ENCODE measurements around the gene TLE4.

Gene TLE4

DNA sequence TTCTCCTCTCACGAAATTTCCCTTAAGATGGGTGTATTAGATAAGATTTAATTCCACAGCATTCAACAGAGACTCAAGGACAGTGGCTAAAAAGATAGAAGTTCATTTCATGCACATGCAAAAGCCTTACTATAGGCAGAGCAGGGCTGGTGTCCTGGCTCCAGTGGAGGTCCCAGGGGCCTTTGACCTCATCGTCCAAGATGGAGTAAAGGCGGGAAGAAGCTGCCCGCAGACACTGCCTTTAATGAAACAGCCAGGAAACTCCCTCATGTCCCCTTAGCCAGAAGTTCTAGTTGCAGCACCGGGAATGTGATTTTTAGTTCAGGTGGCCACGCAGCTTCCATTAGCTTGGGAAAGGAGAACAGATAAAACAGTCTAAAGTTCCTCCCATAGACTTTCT lies 190.3 kb downstream of the TLE4 start:
- ATAC-seq (no peak), DNase-seq (ENCODE audit: low spot score in 2 of 2) (no peak)
- H3K36me3 Mint-ChIP-seq, result no peaks in the 10 kb centered on the region
- H3K4me1 Mint-ChIP-seq, result peaks cover 9% of the 10 kb centered on the region
- no peak overlapping the region for H3K27ac Mint-ChIP-seq
- H3K4me3 Mint-ChIP-seq, result no peak overlapping the region
- H3K9me3 Mint-ChIP-seq, result no peaks in the 10 kb centered on the region

DNA sequence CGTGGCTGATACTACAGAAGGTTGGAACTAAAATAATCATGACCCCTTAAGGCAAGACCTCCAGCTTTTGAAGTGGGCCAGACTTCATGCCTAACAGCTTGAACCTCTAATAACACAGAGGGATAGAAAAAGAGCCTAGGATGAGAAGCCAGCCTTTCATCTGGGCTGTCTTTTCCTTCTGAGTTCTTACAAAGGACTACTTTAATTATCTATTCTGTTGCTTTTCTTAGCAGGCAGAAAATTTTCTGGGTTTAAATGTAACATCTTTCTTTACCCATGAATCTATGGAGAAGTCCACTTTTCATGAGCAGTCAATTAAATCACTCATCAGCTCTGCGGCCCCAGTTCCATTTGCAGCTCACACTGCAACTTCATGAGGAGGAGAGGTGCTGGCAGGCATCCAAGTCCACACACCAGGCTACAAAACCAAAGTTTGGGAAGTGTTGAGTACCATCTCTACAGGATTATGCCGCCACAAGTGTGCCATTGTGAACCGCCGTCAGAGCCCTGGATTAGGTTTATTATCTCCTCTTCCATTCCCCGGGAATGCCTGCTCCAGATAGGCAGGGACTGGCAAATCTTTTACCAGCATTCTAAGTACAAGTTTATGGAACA lies 192.0 kb downstream of the TLE4 start:
- Mint-ChIP-seq H3K27ac (no peak overlapping the region), H3K36me3 (no peaks in the 10 kb centered on the region), H3K9me3 (no peaks in the 10 kb centered on the region), H3K4me3 (no peak overlapping the region), H3K4me1 (peaks cover 9% of the 10 kb centered on the region)
- ATAC-seq (no peak), DNase-seq (ENCODE audit: low spot score in 2 of 2) (no peak)

GRCh38 chr9:79764374-79764773 lies 192.6 kb downstream of the TLE4 start:
- no peaks in the 10 kb centered on the region for H3K36me3 Mint-ChIP-seq
- no peak overlapping the region for H3K4me3 Mint-ChIP-seq
- H3K27ac Mint-ChIP-seq, result no peak overlapping the region
- H3K9me3 Mint-ChIP-seq, result no peaks in the 10 kb centered on the region
- ATAC-seq, result no peak
- peaks cover 3% of the 10 kb centered on the region for H3K4me1 Mint-ChIP-seq
- DNase-seq (ENCODE audit: low spot score in 2 of 2), result no peak

DNA sequence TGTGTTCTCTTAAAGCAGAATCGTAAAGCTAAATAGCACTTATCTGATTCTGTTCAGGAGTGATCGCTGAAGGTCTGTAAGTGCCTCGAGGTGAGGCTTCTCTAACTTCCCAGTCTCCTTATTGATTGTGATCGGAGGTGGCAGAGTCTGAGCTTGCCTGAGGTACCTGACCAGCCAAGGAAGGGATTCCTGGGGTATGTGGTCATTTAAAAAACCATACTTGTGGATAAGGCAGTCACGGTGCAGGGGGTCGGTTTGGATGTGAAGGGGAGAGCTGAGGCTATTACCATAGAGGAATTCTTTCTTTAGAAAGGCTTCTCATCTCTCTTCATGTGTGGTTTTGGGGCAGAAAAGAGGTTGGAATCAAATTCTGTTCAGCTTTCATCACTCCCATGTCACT lies 193.7 kb downstream of the TLE4 start:
- DNase-seq (ENCODE audit: low spot score in 2 of 2) (no peak), ATAC-seq (no peak)
- Mint-ChIP-seq H3K4me1 (no peaks in the 10 kb centered on the region), H3K9me3 (no peaks in the 10 kb centered on the region), H3K36me3 (no peaks in the 10 kb centered on the region), H3K27ac (no peak overlapping the region), H3K4me3 (no peak overlapping the region)

- no peak for ATAC-seq
- Mint-ChIP-seq H3K36me3 (no peaks in the 10 kb centered on the region), H3K4me3 (no peak overlapping the region), H3K27ac (no peak overlapping the region), H3K4me1 (no peaks in the 10 kb centered on the region), H3K9me3 (no peaks in the 10 kb centered on the region)
- no peak for DNase-seq (ENCODE audit: low spot score in 2 of 2)
Observed at GRCh38 chr9:79766091-79766490, 194.3 kb downstream of the TLE4 start.

- ATAC-seq (no peak), DNase-seq (ENCODE audit: low spot score in 2 of 2) (no peak)
- Mint-ChIP-seq H3K36me3 (no peaks in the 10 kb centered on the region), H3K4me1 (no peaks in the 10 kb centered on the region), H3K4me3 (no peak overlapping the region), H3K9me3 (no peaks in the 10 kb centered on the region), H3K27ac (no peak overlapping the region)
Observed at GRCh38 chr9:79768194-79768593, 196.4 kb downstream of the TLE4 start.

DNA sequence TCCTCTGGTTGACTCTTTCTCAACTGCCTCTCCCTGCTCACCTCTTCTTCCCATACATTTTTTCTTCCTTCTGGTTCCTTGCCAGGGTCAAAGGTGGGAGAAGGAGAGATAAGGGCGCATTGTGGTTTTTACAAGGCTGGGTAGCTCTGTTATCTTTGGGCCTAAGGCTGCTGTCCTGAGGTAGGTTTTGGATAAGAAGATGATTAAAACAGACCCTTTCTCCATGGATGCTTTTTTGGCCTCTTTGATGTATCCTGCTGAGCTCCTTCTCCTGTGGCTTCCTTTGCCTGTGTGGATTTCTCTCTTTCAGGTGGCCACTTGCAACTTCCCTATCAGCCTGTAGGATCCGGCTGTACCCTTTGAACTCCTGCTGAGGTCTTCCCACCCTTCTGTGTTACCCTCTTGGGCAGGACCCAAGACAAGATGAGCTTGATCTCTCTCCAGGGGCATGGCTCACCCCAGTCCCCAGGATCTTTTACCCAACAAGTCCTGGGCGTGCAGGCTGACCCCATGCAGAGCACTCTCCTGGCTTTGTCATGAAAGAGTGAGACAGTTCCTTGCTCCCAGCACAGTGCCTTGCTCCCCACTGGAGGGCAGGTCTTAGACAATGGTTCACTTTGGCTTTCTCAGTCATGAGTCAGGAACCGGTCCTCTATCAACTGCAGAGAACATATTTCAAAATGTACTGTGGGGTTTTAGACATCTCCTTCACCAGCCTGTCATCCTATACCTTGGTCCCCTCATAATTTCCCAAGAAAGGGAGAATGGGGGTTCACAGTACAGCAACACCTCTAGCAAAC lies 197.9 kb downstream of the TLE4 start:
- no peak overlapping the region for H3K4me3 Mint-ChIP-seq
- H3K4me1 Mint-ChIP-seq, result no peaks in the 10 kb centered on the region
- no peak overlapping the region for H3K27ac Mint-ChIP-seq
- H3K36me3 Mint-ChIP-seq, result no peaks in the 10 kb centered on the region
- H3K9me3 Mint-ChIP-seq, result no peaks in the 10 kb centered on the region
- no peak for DNase-seq (ENCODE audit: low spot score in 2 of 2)
- no peak for ATAC-seq

- no peak overlapping the region for H3K27ac Mint-ChIP-seq
- no peaks in the 10 kb centered on the region for H3K4me1 Mint-ChIP-seq
- DNase-seq (ENCODE audit: low spot score in 2 of 2) (no peak), ATAC-seq (no peak)
- H3K36me3 Mint-ChIP-seq, result no peaks in the 10 kb centered on the region
- H3K9me3 Mint-ChIP-seq, result no peaks in the 10 kb centered on the region
- no peak overlapping the region for H3K4me3 Mint-ChIP-seq
Observed at GRCh38 chr9:79774356-79774755, 202.6 kb downstream of the TLE4 start.
